ENCODE data around the gene MOSPD3.

MOSPD3 gene

GRCh38 chr7:100577103-100577502 lies 35.2 kb upstream of the MOSPD3 start:
- Histone ChIP-seq H4K20me1 (ENCODE audit: low read depth, low read length) (no peaks in the 10 kb centered on the region), H3K79me2 (ENCODE audit: insufficient read depth, low read length) (no peaks in the 10 kb centered on the region), H3K9me2 (replicated peaks; ENCODE audit: insufficient read depth, low read length) (no peaks in the 10 kb centered on the region), H3K27ac (ENCODE audit: low read depth, low read length) (no peak overlapping the region), H3K27me3 (ENCODE audit: low read length) (no peaks in the 10 kb centered on the region), H2AFZ (ENCODE audit: low read depth, low read length, severe bottlenecking) (no peak overlapping the region), H3K9ac (ENCODE audit: low read length) (no peak overlapping the region), H3K4me3 (ENCODE audit: insufficient read depth, low read length, poor library complexity, severe bottlenecking) (no peak overlapping the region), H3K36me3 (ENCODE audit: low read length) (no peaks in the 10 kb centered on the region), H3K4me2 (ENCODE audit: low read depth, low read length, poor library complexity, severe bottlenecking) (no peak overlapping the region), H3F3A (ENCODE audit: insufficient read depth) (no peaks in the 10 kb centered on the region), H3K9me3 (ENCODE audit: insufficient read depth, low read length) (no peaks in the 10 kb centered on the region)
- no peak for TF ChIP-seq EZH2phosphoT487 (conservative IDR thresholded peaks at IDR 0.05; ENCODE audit: low read length)
- TF ChIP-seq CTCF (IDR thresholded peaks at IDR 0.05; ENCODE audit: insufficient read depth, low read length, poor library complexity, severe bottlenecking) = no peak

GRCh38 chr7:100577507-100577906 lies 34.8 kb upstream of the MOSPD3 start:
- Histone ChIP-seq H3K9me2 (replicated peaks; ENCODE audit: insufficient read depth, low read length) (no peaks in the 10 kb centered on the region), H3K4me2 (ENCODE audit: low read depth, low read length, poor library complexity, severe bottlenecking) (no peak overlapping the region), H3K79me2 (ENCODE audit: insufficient read depth, low read length) (no peaks in the 10 kb centered on the region), H2AFZ (ENCODE audit: low read depth, low read length, severe bottlenecking) (no peak overlapping the region), H3K27ac (ENCODE audit: low read depth, low read length) (no peak overlapping the region), H4K20me1 (ENCODE audit: low read depth, low read length) (no peaks in the 10 kb centered on the region), H3K9ac (ENCODE audit: low read length) (no peak overlapping the region), H3K27me3 (ENCODE audit: low read length) (no peaks in the 10 kb centered on the region), H3K9me3 (ENCODE audit: insufficient read depth, low read length) (no peaks in the 10 kb centered on the region), H3K4me3 (ENCODE audit: insufficient read depth, low read length, poor library complexity, severe bottlenecking) (no peak overlapping the region), H3F3A (ENCODE audit: insufficient read depth) (no peaks in the 10 kb centered on the region), H3K36me3 (ENCODE audit: low read length) (no peaks in the 10 kb centered on the region)
- TF ChIP-seq CTCF (IDR thresholded peaks at IDR 0.05; ENCODE audit: insufficient read depth, low read length, poor library complexity, severe bottlenecking) (no peak), EZH2phosphoT487 (conservative IDR thresholded peaks at IDR 0.05; ENCODE audit: low read length) (no peak)

- H3K36me3 ChIP-seq (ENCODE audit: low read length) = no peaks in the 10 kb centered on the region
Measured at GRCh38 chr7:100578246-100579183, 33.8 kb upstream of the MOSPD3 start.

More at GRCh38 chr7:100578246-100579183, 33.8 kb upstream of the MOSPD3 start:
- Histone ChIP-seq H4K20me1 (ENCODE audit: low read depth, low read length) (no peaks in the 10 kb centered on the region), H3K79me2 (ENCODE audit: insufficient read depth, low read length) (0 out of 2 replicates have a peak, but pooled peaks cover 5% of the 10 kb centered on the region), H3K9me2 (replicated peaks; ENCODE audit: insufficient read depth, low read length) (no peaks in the 10 kb centered on the region), H3F3A (ENCODE audit: insufficient read depth) (peaks cover 4% of the 10 kb centered on the region; the same call in 1 of the 2 replicates), H3K9me3 (ENCODE audit: insufficient read depth, low read length) (no peaks in the 10 kb centered on the region), H3K27me3 (ENCODE audit: low read length) (no peaks in the 10 kb centered on the region), H3K27ac (ENCODE audit: low read depth, low read length) (no peak overlapping the region), H3K9ac (ENCODE audit: low read length) (no peak overlapping the region), H3K4me2 (ENCODE audit: low read depth, low read length, poor library complexity, severe bottlenecking) (no peak overlapping the region), H2AFZ (ENCODE audit: low read depth, low read length, severe bottlenecking) (no peak overlapping the region), H3K4me3 (ENCODE audit: insufficient read depth, low read length, poor library complexity, severe bottlenecking) (no peak overlapping the region)
- no peak for TF ChIP-seq EZH2phosphoT487 (conservative IDR thresholded peaks at IDR 0.05; ENCODE audit: low read length)
- no peak for TF ChIP-seq CTCF (IDR thresholded peaks at IDR 0.05; ENCODE audit: insufficient read depth, low read length, poor library complexity, severe bottlenecking)
